ENCODE measurements around the gene PTGDR2. TPM values are rescaled to one million over a fixed set of nuclear protein-coding genes. Genes with fewer than 3 reads are reported as not detected.

PTGDR2 gene
- total RNA-seq, 4 donors from 2014 or later, result 0.11 TPM; not detected in 3

DNA sequence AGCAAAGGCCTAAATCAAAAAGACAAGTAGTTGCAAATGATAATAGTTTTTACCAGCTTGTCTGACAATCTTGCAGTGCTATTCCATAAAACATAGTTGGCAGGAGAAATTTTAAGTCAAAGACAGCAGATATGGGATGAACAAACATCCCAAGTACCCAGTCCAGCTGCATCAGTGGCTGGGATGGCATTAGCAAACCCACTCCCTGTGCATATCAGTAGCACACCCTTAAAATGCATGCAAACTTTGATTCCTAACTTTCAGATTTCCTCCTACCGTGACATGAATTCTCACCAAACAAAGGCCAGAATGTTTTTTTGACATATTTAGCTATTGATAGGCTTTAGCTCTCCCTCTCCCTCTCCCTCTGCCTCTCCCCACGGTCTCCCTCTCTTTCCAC lies 41.6 kb downstream of the PTGDR2 start:
- intact Hi-C loops (cut with DNase I), result no loop called here
- WGBS, 2 donors, result 90 to 91% methylated on average over 2 of the region's 2 CpGs
- Histone ChIP-seq H3K27me3 (no peaks in the 10 kb centered on the region), H3K4me3 (replicated peaks in 1 of 3) (no peak overlapping the region), H3K36me3 (no peaks in the 10 kb centered on the region), H3K9me3 (no peaks in the 10 kb centered on the region), H3K4me1 (no peaks in the 10 kb centered on the region), H3K27ac (no peak overlapping the region)
- DNase-seq, result no peak
- TF ChIP-seq CTCF (IDR thresholded peaks at IDR 0.05), result no peak
- no peak for TF ChIP-seq POLR2A (IDR thresholded peaks at IDR 0.05)

GRCh38 chr11:60813324-60813723 lies 42.4 kb downstream of the PTGDR2 start:
- H3K36me3 ChIP-seq, result no peaks in the 10 kb centered on the region
- H3K27ac ChIP-seq, result no peak overlapping the region
- no peaks in the 10 kb centered on the region for H3K27me3 ChIP-seq
- TF ChIP-seq CTCF (IDR thresholded peaks at IDR 0.05), result no peak
- no peak for TF ChIP-seq POLR2A (IDR thresholded peaks at IDR 0.05)
- no peaks in the 10 kb centered on the region for H3K9me3 ChIP-seq
- DNase-seq, result no peak
- 73 to 85% methylated on average over 1 of the region's 1 CpG for WGBS, 2 donors
- H3K4me3 ChIP-seq (replicated peaks in 1 of 3), result no peak overlapping the region
- H3K4me1 ChIP-seq, result no peaks in the 10 kb centered on the region
- intact Hi-C loops (cut with DNase I), result no loop called here

GRCh38 chr11:60810569-60810968 lies 45.2 kb downstream of the PTGDR2 start:
- TF ChIP-seq CTCF (IDR thresholded peaks at IDR 0.05), result no peak
- no peak for TF ChIP-seq POLR2A (IDR thresholded peaks at IDR 0.05)
- WGBS, 2 donors, result 61 to 68% methylated on average over 6 to 8 of the region's 8 CpGs
- H3K9me3 ChIP-seq, result no peaks in the 10 kb centered on the region
- H3K27me3 ChIP-seq, result no peaks in the 10 kb centered on the region
- intact Hi-C loops (cut with DNase I), result no loop called here
- H3K4me1 ChIP-seq, result no peaks in the 10 kb centered on the region
- H3K4me3 ChIP-seq (replicated peaks in 1 of 3), result no peak overlapping the region
- H3K36me3 ChIP-seq, result no peaks in the 10 kb centered on the region
- no peak for DNase-seq
- H3K27ac ChIP-seq, result no peak overlapping the region

DNA sequence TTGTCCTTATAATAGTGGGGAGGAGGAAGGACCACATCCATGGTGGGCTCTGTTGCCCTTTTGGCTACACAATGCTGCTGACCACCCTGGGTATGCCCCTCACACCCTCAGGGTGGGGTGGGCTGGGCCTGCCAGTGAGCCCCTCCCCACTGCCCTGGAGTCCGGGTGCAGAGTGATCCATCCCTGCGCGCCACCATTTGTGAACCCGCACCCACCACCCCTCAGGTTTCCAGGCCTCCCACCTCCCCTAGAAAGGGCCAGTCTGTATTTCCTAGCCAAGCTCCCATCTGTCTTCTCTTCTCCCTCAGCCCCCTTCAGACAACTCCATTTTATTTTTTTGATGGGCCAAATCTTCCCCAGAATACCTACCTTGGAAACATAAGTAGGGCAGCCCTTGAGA lies 45.6 kb downstream of the PTGDR2 start:
- H3K4me3 ChIP-seq (replicated peaks in 1 of 3), result no peak overlapping the region
- no peaks in the 10 kb centered on the region for H3K4me1 ChIP-seq
- H3K27ac ChIP-seq, result no peak overlapping the region
- DNase-seq, result no peak
- intact Hi-C loops (cut with DNase I), result no loop called here
- no peaks in the 10 kb centered on the region for H3K9me3 ChIP-seq
- TF ChIP-seq POLR2A (IDR thresholded peaks at IDR 0.05), result no peak
- TF ChIP-seq CTCF (IDR thresholded peaks at IDR 0.05), result no peak
- WGBS, 2 donors, result 95 to 97% methylated on average over 4 of the region's 4 CpGs
- H3K36me3 ChIP-seq, result no peaks in the 10 kb centered on the region
- no peaks in the 10 kb centered on the region for H3K27me3 ChIP-seq

DNA sequence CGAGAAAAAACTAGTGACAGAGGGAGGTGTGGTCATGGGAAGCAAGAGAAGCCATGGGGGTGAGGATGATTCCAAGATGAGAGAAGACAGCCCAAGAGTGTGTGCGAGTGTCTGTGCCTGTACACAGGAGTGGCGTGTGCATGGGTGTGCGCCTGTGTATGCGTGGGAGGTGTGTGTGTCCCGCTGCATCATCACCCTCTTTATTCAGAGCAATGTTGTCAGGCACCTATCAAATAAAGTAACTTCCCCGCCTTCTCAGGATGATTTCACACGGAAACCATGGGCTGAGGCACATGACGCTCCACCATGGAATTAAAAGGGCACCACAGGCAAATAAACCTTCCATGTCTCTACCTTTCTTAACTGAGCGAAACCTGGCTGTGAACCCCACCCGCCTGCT lies 46.1 kb downstream of the PTGDR2 start:
- no peaks in the 10 kb centered on the region for H3K9me3 ChIP-seq
- TF ChIP-seq POLR2A (IDR thresholded peaks at IDR 0.05), result no peak
- no peak for TF ChIP-seq CTCF (IDR thresholded peaks at IDR 0.05)
- H3K27ac ChIP-seq, result no peak overlapping the region
- no peaks in the 10 kb centered on the region for H3K27me3 ChIP-seq
- H3K4me1 ChIP-seq, result no peaks in the 10 kb centered on the region
- no peak for DNase-seq
- H3K36me3 ChIP-seq, result no peaks in the 10 kb centered on the region
- WGBS, 2 donors, result 88 to 90% methylated on average over 11 of the region's 11 CpGs
- no peak overlapping the region for H3K4me3 ChIP-seq (replicated peaks in 1 of 3)
- intact Hi-C loops (cut with DNase I), result no loop called here

All from thyroid gland (tissue), 4 donors.